ENCODE data around the gene SCFD1. TPM values are rescaled to one million over a fixed set of nuclear protein-coding genes. Genes with fewer than 3 reads are reported as not detected.

The SCFD1 gene
- total RNA-seq, 4 donors from 2014 or later: 99.9 to 291 (median 160) TPM

- intact Hi-C loops (cut with DNase I; ENCODE audit: low total_unique reads): loop anchor here (10.0 kb wide), 1 partner anchor 699 kb away; no protein-coding TSS in a partner anchor
- no peak overlapping the region for H3K27ac ChIP-seq
Measured at GRCh38 chr14:30656190-30656632, 34.1 kb downstream of the SCFD1 start.

GRCh38 chr14:30657050-30657449, 34.9 kb downstream of the SCFD1 start:
- intact Hi-C loops (cut with DNase I; ENCODE audit: low total_unique reads): loop anchor here (10.0 kb wide), 1 partner anchor 698 kb away; no protein-coding TSS in a partner anchor
- H3K9me3 ChIP-seq: no peaks in the 10 kb centered on the region
- no peak overlapping the region for H3K27ac ChIP-seq
- no peak for DNase-seq
- H3K4me1 ChIP-seq: no peaks in the 10 kb centered on the region
- H3K4me3 ChIP-seq: no peak overlapping the region
- no peaks in the 10 kb centered on the region for H3K27me3 ChIP-seq
- no peaks in the 10 kb centered on the region for H3K36me3 ChIP-seq
- TF ChIP-seq POLR2A (IDR thresholded peaks at IDR 0.05) (no peak), CTCF (IDR thresholded peaks at IDR 0.05) (no peak)

More at GRCh38 chr14:30656190-30656632, 34.1 kb downstream of the SCFD1 start:
- Histone ChIP-seq H3K27me3 (no peaks in the 10 kb centered on the region), H3K4me1 (no peaks in the 10 kb centered on the region), H3K4me3 (no peak overlapping the region), H3K9me3 (no peaks in the 10 kb centered on the region), H3K36me3 (no peaks in the 10 kb centered on the region)
- peak; percentile 20 for DNase-seq
- TF ChIP-seq POLR2A (IDR thresholded peaks at IDR 0.05) (no peak), CTCF (IDR thresholded peaks at IDR 0.05) (peak; percentile 26 to 55 (median 35))

GRCh38 chr14:30657606-30658163, 35.6 kb downstream of the SCFD1 start:
- Histone ChIP-seq H3K4me1 (no peaks in the 10 kb centered on the region), H3K4me3 (no peak overlapping the region), H3K27me3 (no peaks in the 10 kb centered on the region), H3K36me3 (no peaks in the 10 kb centered on the region), H3K9me3 (no peaks in the 10 kb centered on the region), H3K27ac (no peak overlapping the region)
- TF ChIP-seq CTCF (IDR thresholded peaks at IDR 0.05) (peak in 2 of 4 experiments; percentile 17 to 25), POLR2A (IDR thresholded peaks at IDR 0.05) (no peak)
- no peak for DNase-seq
- intact Hi-C loops (cut with DNase I; ENCODE audit: low total_unique reads): loop anchor here (10.0 kb wide), 1 partner anchor 697 kb away; no protein-coding TSS in a partner anchor

- no peak for TF ChIP-seq CTCF (IDR thresholded peaks at IDR 0.05)
- TF ChIP-seq POLR2A (IDR thresholded peaks at IDR 0.05): no peak
- intact Hi-C loops (cut with DNase I; ENCODE audit: low total_unique reads): loop anchor here (10.0 kb wide), 1 partner anchor 696 kb away; no protein-coding TSS in a partner anchor
- Histone ChIP-seq H3K4me3 (no peak overlapping the region), H3K27ac (no peak overlapping the region), H3K9me3 (no peaks in the 10 kb centered on the region), H3K4me1 (no peaks in the 10 kb centered on the region), H3K27me3 (no peaks in the 10 kb centered on the region), H3K36me3 (no peaks in the 10 kb centered on the region)
- DNase-seq: no peak
Measured at GRCh38 chr14:30658645-30659044, 36.5 kb downstream of the SCFD1 start.

GRCh38 chr14:30669594-30669993, 47.5 kb downstream of the SCFD1 start:
- no peak for DNase-seq
- intact Hi-C loops (cut with DNase I; ENCODE audit: low total_unique reads): no loop called here
- TF ChIP-seq CTCF (IDR thresholded peaks at IDR 0.05): no peak
- Histone ChIP-seq H3K27me3 (no peaks in the 10 kb centered on the region), H3K9me3 (no peaks in the 10 kb centered on the region), H3K4me1 (no peaks in the 10 kb centered on the region), H3K36me3 (no peaks in the 10 kb centered on the region), H3K27ac (no peak overlapping the region), H3K4me3 (no peak overlapping the region)
